ENCODE data around the gene MIPEP.

DNA sequence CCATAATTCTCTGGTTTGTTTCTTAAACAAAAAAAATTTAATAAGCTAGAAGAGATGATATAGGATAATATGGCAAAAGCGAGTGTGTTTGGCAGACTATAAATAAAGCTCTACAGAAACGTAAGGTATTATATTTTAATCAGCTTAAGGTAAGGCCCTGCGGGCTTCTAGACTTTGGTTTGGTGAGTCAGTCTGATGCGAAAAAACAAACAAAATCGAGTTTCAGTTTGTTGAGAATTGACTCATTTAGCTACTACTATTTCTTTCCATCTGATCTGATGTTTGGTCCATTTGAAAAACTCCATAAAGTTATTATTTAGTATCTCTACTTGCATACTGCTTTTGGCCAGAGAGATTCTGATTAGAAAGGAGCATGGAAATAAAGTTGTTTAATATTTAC, 138.0 kb downstream of the MIPEP start:
- TF ChIP-seq CTCF (IDR thresholded peaks at IDR 0.05) (no peak), POLR2A (IDR thresholded peaks at IDR 0.05) (no peak), EP300 (IDR thresholded peaks at IDR 0.05) (no peak)
